Mesendoderm (in vitro differentiated cells): ENCODE data around the gene KRT3.

ENCODE experiments used
- DNase-seq: peaks from one replicate; pipeline ENCODE4 v3.0.0; 2013
- H2AK5ac ChIP-seq: 2 replicates; pipeline ENCODE4 v1.6.1; 2013; ENCODE audit warnings: low read length, inconsistent platforms
- H2BK120ac ChIP-seq: 2 replicates; pipeline ENCODE4 v1.6.1; 2013; ENCODE audit warnings: low read depth, mild to moderate bottlenecking, low read length, moderate library complexity, mixed read lengths
- H2BK15ac ChIP-seq: replicated peaks from 2 replicates; pipeline ENCODE4 v1.6.1; 2013; ENCODE audit warnings: low read depth, mild to moderate bottlenecking, moderate library complexity
- H2BK5ac ChIP-seq: 2 replicates; pipeline ENCODE4 v1.6.1; 2013; ENCODE audit warnings: low read length, inconsistent platforms
- H3K18ac ChIP-seq: 2 replicates; pipeline ENCODE4 v1.6.1; 2013; ENCODE audit warnings: mild to moderate bottlenecking, low read length, mixed read lengths
- H3K23ac ChIP-seq: one replicate; pipeline ENCODE4 v1.6.1; 2013; ENCODE audit warnings: low read length
- H3K27ac ChIP-seq: 2 replicates; pipeline ENCODE4 v1.5.1; 2013; ENCODE audit warnings: low read depth, mild to moderate bottlenecking, inconsistent platforms, low read length, moderate library complexity
- H3K27me3 ChIP-seq: 2 replicates; pipeline ENCODE4 v1.6.1; 2013; ENCODE audit warnings: low read length, control low read depth, mild to moderate bottlenecking, inconsistent platforms; ENCODE audit not compliant: insufficient read depth, poor library complexity
- H3K36me3 ChIP-seq: 2 replicates; pipeline ENCODE4 v1.6.1; 2013; ENCODE audit warnings: low read length, inconsistent platforms; ENCODE audit not compliant: control insufficient read depth, insufficient read depth
- H3K4ac ChIP-seq: one replicate; pipeline ENCODE4 v1.6.1; 2013; ENCODE audit warnings: low read depth, mild to moderate bottlenecking, low read length, moderate library complexity
- H3K4me1 ChIP-seq: 2 replicates; pipeline ENCODE4 v1.6.1; 2013; ENCODE audit warnings: low read depth, low read length, inconsistent platforms; ENCODE audit not compliant: control insufficient read depth
- H3K4me2 ChIP-seq: 2 replicates; pipeline ENCODE4 v1.6.1; 2013; ENCODE audit warnings: low read length
- H3K4me3 ChIP-seq: 2 replicates; pipeline ENCODE4 v1.5.1; 2013; ENCODE audit warnings: mild to moderate bottlenecking, low read length
- H3K56ac ChIP-seq: one replicate; pipeline ENCODE4 v1.6.1; 2013; ENCODE audit warnings: low read length
- H3K79me1 ChIP-seq: 2 replicates; pipeline ENCODE4 v1.6.1; 2013; ENCODE audit warnings: low read length, inconsistent platforms
- H3K79me2 ChIP-seq: 2 replicates; pipeline ENCODE4 v1.6.1; 2013; ENCODE audit warnings: mild to moderate bottlenecking, low read length; ENCODE audit not compliant: control insufficient read depth, insufficient read depth
- H3K9ac ChIP-seq: 2 replicates; pipeline ENCODE4 v1.6.1; 2013; ENCODE audit warnings: low read length, inconsistent platforms
- H4K5ac ChIP-seq: one replicate; pipeline ENCODE4 v1.6.1; 2013; ENCODE audit warnings: low read length
- H4K8ac ChIP-seq: one replicate; pipeline ENCODE4 v1.6.1; 2013; ENCODE audit warnings: low read depth, mild to moderate bottlenecking, control low read depth, low read length, moderate library complexity
- WGBS: extraction: QIAGEN DNeasy Blood & Tissue Kit; methylation state at CpG from one replicate; pipeline ENCODE4 v1.1.7; 2013; ENCODE audit warnings: low lambda C conversion rate, missing lambda C conversion rate; ENCODE audit not compliant: insufficient coverage; ENCODE audit errors: extremely low coverage; 5-methylcytosine and 5-hydroxymethylcytosine counted together

KRT3 gene

DNA sequence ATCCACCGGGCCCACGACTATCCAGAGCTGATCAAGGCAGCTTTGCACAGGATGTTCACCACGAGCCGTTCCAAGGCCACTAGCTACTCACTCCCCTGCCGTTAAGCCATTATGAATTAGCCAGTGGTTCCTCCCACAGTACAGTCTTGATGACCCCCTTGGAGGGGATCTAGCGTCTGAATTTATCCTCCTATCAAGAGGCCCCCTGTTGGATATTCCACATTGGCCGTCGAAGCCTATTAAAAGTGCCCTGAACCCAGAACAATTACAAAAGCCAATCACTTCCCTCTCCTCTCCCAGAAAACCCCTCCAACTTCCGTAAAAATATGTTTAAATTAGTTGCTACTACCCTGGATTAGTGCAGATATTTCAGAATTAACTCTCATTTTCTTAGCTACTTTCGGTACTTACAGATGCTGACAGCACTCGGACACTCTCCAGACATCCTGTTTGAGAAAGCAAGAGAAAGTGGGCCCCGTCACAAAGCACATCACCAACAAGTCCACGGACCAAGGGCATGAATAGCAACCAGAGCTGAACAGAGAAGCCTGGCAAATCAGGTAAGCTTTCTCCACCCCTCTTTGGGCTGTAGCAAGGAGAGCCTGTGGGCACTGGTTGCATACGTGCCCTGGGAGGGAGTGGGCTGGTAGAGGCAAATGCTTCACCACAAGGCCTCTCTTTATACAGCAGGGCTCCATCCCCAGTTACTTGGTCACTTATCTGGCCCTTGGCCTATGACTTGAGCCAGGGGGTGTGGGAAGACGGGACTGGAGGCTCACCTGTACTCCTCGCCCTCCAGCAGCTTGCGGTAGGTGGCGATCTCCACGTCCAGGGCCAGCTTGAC is 5.3 kb downstream of the KRT3 start:
- no peak overlapping the region for H3K9ac ChIP-seq
- no peak overlapping the region for H2BK120ac ChIP-seq
- no peak overlapping the region for H2AK5ac ChIP-seq
- H3K4ac ChIP-seq = no peak overlapping the region
- H3K4me2 ChIP-seq = no peak overlapping the region
- no peaks in the 10 kb centered on the region for H3K79me1 ChIP-seq
- no peaks in the 10 kb centered on the region for H3K27me3 ChIP-seq
- H3K4me3 ChIP-seq = no peak overlapping the region
- H3K27ac ChIP-seq = no peak overlapping the region
- no peak overlapping the region for H3K56ac ChIP-seq
- H4K5ac ChIP-seq = no peak overlapping the region
- H2BK5ac ChIP-seq = no peak overlapping the region
- no peaks in the 10 kb centered on the region for H3K4me1 ChIP-seq
- no peak overlapping the region for H3K23ac ChIP-seq
- no peak overlapping the region for H2BK15ac ChIP-seq
- WGBS = no CpG with 5 or more reads among the region's 19 CpGs
- no peaks in the 10 kb centered on the region for H3K79me2 ChIP-seq
- no peak overlapping the region for H3K18ac ChIP-seq
- H4K8ac ChIP-seq = no peak overlapping the region
- DNase-seq = no peak
- H3K36me3 ChIP-seq = no peaks in the 10 kb centered on the region

DNA sequence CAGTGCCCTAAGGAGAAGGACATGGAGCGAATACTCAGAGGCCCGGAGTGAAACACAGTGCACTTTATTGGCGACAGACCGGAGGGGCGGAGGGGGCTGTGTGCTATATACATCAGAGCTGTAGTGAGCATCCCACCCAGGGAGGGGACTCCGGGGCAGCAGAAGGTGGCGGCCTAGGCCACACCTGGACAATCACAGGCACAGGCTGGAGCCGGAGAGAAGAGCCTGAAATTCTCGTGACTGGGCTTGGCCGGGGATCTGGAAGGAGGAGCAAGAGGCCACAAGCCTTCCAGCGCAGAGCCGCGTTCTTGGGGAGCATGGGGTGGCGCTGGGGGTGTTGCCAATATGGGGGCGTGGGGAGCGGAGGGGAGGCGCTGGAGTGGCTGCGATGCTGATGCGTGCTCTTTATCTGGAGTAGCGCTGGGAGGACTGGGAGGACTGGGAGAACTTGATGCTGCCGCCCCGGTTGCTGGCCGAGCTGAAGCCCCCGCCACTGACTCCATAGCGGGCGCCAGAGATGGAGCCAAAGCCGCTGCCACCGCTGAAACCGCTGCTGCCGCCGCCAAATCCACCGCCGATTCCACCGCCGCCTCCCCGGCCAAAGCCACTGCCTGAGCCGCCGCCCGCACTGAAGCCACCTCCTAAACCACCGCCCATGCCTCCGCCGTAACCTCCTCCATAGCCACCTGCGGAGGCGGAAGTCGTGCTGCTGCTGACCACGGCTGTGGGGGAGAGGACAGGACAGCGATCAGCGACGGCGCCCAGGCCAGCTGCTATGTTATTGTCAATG is 6.1 kb downstream of the KRT3 start:
- H2AK5ac ChIP-seq = no peak overlapping the region
- H3K56ac ChIP-seq = no peak overlapping the region
- H3K9ac ChIP-seq = no peak overlapping the region
- no peak overlapping the region for H2BK15ac ChIP-seq
- H3K18ac ChIP-seq = no peak overlapping the region
- no peak overlapping the region for H2BK5ac ChIP-seq
- H3K4me2 ChIP-seq = no peak overlapping the region
- no peak overlapping the region for H3K27ac ChIP-seq
- no peak overlapping the region for H3K4ac ChIP-seq
- no peak overlapping the region for H3K23ac ChIP-seq
- no peak overlapping the region for H4K5ac ChIP-seq
- no peaks in the 10 kb centered on the region for H3K79me2 ChIP-seq
- H3K79me1 ChIP-seq = no peaks in the 10 kb centered on the region
- H3K27me3 ChIP-seq = no peaks in the 10 kb centered on the region
- H3K36me3 ChIP-seq = no peaks in the 10 kb centered on the region
- H3K4me1 ChIP-seq = no peaks in the 10 kb centered on the region
- no CpG with 5 or more reads among the region's 50 CpGs for WGBS
- no peak overlapping the region for H2BK120ac ChIP-seq
- H4K8ac ChIP-seq = no peak overlapping the region
- DNase-seq = no peak
- no peak overlapping the region for H3K4me3 ChIP-seq

GRCh38 chr12:52788876-52789636 is 6.9 kb downstream of the KRT3 start:
- WGBS = no CpG with 5 or more reads among the region's 11 CpGs

DNA sequence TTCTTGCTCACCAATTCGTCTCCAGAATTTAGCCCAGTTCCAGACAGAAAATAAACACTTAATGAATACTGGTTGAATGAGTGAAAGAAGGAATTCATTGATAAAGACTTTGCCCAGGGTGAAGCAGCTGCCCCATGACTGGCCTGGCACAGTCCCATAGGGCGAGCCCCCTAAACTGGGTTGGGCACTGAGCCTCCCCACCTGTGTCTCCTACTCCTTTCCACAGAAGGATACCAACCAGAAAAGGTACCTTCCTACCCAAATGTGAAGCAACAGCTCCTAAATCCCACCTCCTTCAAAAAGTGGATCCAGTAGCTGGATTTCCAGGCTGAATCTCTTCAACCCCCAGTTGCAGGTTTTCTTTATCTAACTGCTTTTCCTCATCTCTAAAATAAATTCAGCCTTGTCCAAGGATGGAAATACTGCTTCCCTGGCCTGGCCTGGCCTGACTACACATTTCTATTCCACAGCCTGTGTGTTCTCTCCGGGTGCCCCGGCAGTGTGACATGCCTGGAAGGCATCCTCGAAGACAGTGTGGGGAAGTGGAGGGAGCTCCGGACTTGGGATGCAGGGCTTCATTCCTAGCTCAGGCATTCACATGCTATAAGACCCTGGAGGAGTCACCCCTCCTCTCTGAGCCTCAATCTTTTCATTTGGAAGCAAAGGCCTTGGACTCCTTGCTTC is 7.6 kb downstream of the KRT3 start:
- no peak overlapping the region for H2AK5ac ChIP-seq
- H3K36me3 ChIP-seq = no peaks in the 10 kb centered on the region
- DNase-seq = no peak
- no peak overlapping the region for H3K23ac ChIP-seq
- no peak overlapping the region for H3K56ac ChIP-seq
- H3K4ac ChIP-seq = no peak overlapping the region
- no peak overlapping the region for H3K4me3 ChIP-seq
- H3K79me1 ChIP-seq = no peaks in the 10 kb centered on the region
- H3K4me1 ChIP-seq = no peaks in the 10 kb centered on the region
- no CpG with 5 or more reads among the region's 6 CpGs for WGBS
- no peak overlapping the region for H3K9ac ChIP-seq
- no peak overlapping the region for H3K4me2 ChIP-seq
- no peak overlapping the region for H3K27ac ChIP-seq
- H3K27me3 ChIP-seq = no peaks in the 10 kb centered on the region
- no peak overlapping the region for H4K8ac ChIP-seq
- no peak overlapping the region for H2BK120ac ChIP-seq
- no peak overlapping the region for H4K5ac ChIP-seq
- no peak overlapping the region for H2BK5ac ChIP-seq
- no peak overlapping the region for H3K18ac ChIP-seq
- H2BK15ac ChIP-seq = no peak overlapping the region
- no peaks in the 10 kb centered on the region for H3K79me2 ChIP-seq

More at GRCh38 chr12:52788876-52789636, 6.9 kb downstream of the KRT3 start:
- H3K79me2 ChIP-seq = no peaks in the 10 kb centered on the region
- no peak overlapping the region for H3K23ac ChIP-seq
- no peak overlapping the region for H3K56ac ChIP-seq
- H3K4ac ChIP-seq = no peak overlapping the region
- no peaks in the 10 kb centered on the region for H3K4me1 ChIP-seq
- H3K27ac ChIP-seq = no peak overlapping the region
- no peak overlapping the region for H4K5ac ChIP-seq
- H2BK5ac ChIP-seq = no peak overlapping the region
- H2AK5ac ChIP-seq = no peak overlapping the region
- H3K27me3 ChIP-seq = no peaks in the 10 kb centered on the region
- no peak overlapping the region for H3K18ac ChIP-seq
- no peak overlapping the region for H4K8ac ChIP-seq
- H3K9ac ChIP-seq = no peak overlapping the region
- H3K79me1 ChIP-seq = no peaks in the 10 kb centered on the region
- H2BK120ac ChIP-seq = no peak overlapping the region
- H3K4me2 ChIP-seq = no peak overlapping the region
- H3K4me3 ChIP-seq = no peak overlapping the region
- H2BK15ac ChIP-seq = no peak overlapping the region
- no peak for DNase-seq
- H3K36me3 ChIP-seq = no peaks in the 10 kb centered on the region

DNA sequence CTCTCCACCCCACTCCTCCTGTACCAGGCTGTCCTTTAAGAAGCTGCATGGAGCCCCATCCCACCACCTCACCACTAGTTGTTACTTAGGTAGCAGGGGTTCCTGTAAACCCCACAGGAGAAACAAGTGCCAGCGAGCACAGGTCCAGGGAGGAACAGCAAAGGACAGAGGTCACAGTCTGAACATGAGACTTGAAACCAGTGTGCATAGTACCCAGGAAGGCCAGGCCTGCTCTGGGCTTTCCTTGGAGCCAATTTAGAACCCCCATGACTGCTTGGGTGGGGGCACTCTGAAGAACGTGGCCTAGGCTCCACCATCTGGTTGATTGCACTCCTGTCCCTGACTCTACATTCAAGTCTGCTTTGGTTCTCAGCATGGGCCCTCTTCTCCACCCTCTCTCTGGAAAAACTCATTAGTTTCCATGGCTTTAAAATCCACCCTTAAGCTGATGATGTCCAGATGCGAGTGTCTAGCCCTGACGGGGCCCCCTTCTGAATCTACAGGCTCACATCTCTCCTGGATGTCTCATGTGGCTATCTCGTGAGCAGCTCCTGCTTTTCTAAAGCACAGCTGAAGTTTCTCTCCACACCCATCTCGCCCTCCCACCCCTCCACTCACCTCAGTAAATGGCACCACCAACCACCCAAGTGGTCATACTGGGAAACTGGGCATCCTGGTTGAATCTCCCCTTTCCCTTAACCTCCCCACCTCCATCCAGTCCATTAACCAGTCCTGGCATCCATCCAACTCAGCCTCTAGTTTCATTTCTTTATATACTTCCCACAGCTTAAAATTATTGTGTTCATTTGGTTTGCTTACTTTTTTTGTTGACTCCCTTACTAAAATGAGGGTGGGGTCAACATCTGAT is 8.4 kb downstream of the KRT3 start:
- no peak overlapping the region for H3K23ac ChIP-seq
- no peak overlapping the region for H4K8ac ChIP-seq
- no peak overlapping the region for H3K9ac ChIP-seq
- H3K79me2 ChIP-seq = no peaks in the 10 kb centered on the region
- WGBS = no CpG with 5 or more reads among the region's 6 CpGs
- H4K5ac ChIP-seq = no peak overlapping the region
- H3K27ac ChIP-seq = no peak overlapping the region
- no peak overlapping the region for H2BK5ac ChIP-seq
- DNase-seq = no peak
- no peaks in the 10 kb centered on the region for H3K79me1 ChIP-seq
- no peak overlapping the region for H3K4me2 ChIP-seq
- H2BK15ac ChIP-seq = no peak overlapping the region
- H3K4ac ChIP-seq = no peak overlapping the region
- no peak overlapping the region for H3K4me3 ChIP-seq
- no peak overlapping the region for H2BK120ac ChIP-seq
- no peak overlapping the region for H3K56ac ChIP-seq
- no peak overlapping the region for H2AK5ac ChIP-seq
- no peaks in the 10 kb centered on the region for H3K36me3 ChIP-seq
- no peak overlapping the region for H3K18ac ChIP-seq
- H3K4me1 ChIP-seq = no peaks in the 10 kb centered on the region
- H3K27me3 ChIP-seq = no peaks in the 10 kb centered on the region
